HG03066 (cell line): Measurements from ENCODE around the gene ATRNL1.

ENCODE experiments used
- ATAC-seq: cut with Tn5 transposase; IDR thresholded peaks from one replicate; pipeline ENCODE4 v1.9.1; 2021; ENCODE audit warnings: low read depth; ENCODE audit not compliant: unreplicated experiment

ATRNL1 gene

GRCh38 chr10:115939101-115939854 is 846.1 kb downstream of the ATRNL1 start:
- ATAC-seq, result no peak

GRCh38 chr10:115941361-115941771 is 848.2 kb downstream of the ATRNL1 start:
- no peak for ATAC-seq

GRCh38 chr10:115942101-115942500 is 848.9 kb downstream of the ATRNL1 start:
- ATAC-seq, result no peak

- no peak for ATAC-seq
These were observed 851.4 kb downstream of the ATRNL1 start for GRCh38 chr10:115944538-115944937.

GRCh38 chr10:115945701-115946445 is 852.7 kb downstream of the ATRNL1 start:
- ATAC-seq, result no peak

GRCh38 chr10:115947104-115947503 is 853.9 kb downstream of the ATRNL1 start:
- ATAC-seq, result no peak

- no peak for ATAC-seq
These were observed 855.3 kb downstream of the ATRNL1 start for GRCh38 chr10:115948465-115948864.

- no peak for ATAC-seq
These were observed 856.2 kb downstream of the ATRNL1 start for GRCh38 chr10:115949282-115949844.

- ATAC-seq, result no peak
These were observed 857.2 kb downstream of the ATRNL1 start for GRCh38 chr10:115950320-115950719.

- ATAC-seq, result no peak
These were observed 858.1 kb downstream of the ATRNL1 start for GRCh38 chr10:115951242-115951641.

GRCh38 chr10:115953281-115953680 is 860.1 kb downstream of the ATRNL1 start:
- ATAC-seq, result no peak

- ATAC-seq, result no peak
These were observed 860.8 kb downstream of the ATRNL1 start for GRCh38 chr10:115953968-115954367.

GRCh38 chr10:115956225-115957011 is 863.3 kb downstream of the ATRNL1 start:
- no peak for ATAC-seq

- no peak for ATAC-seq
These were observed 863.8 kb downstream of the ATRNL1 start for GRCh38 chr10:115957012-115957399.

- ATAC-seq, result no peak
These were observed 864.7 kb downstream of the ATRNL1 start for GRCh38 chr10:115957786-115958442.

GRCh38 chr10:115963848-115964247 is 870.7 kb downstream of the ATRNL1 start:
- no peak for ATAC-seq

GRCh38 chr10:115964827-115965226 is 871.7 kb downstream of the ATRNL1 start:
- ATAC-seq, result no peak

- no peak for ATAC-seq
These were observed 872.2 kb downstream of the ATRNL1 start for GRCh38 chr10:115965376-115965775.

- no peak for ATAC-seq
These were observed 875.1 kb downstream of the ATRNL1 start for GRCh38 chr10:115968236-115968635.

- ATAC-seq, result no peak
These were observed 876.4 kb downstream of the ATRNL1 start for GRCh38 chr10:115969591-115969990.
